Endodermal cell (in vitro differentiated cells): Measurements from ENCODE around the gene DOHH. TPM values are rescaled to one million over a fixed set of nuclear protein-coding genes. Genes with fewer than 3 reads are reported as not detected.
"Not testable (repeated sequence)": the region's sequence is repeated elsewhere in the genome, so short reads cannot be mapped to it uniquely, and the experiment has no call there.

Experiments used
- DNase-seq: peaks from one replicate; pipeline ENCODE4 v3.0.0-alpha.2; 2017
- H3K27ac ChIP-seq: 2 replicates; pipeline ENCODE4 v1.5.1; 2013; ENCODE audit warnings: mild to moderate bottlenecking, low read depth, low read length, moderate library complexity
- H3K27me3 ChIP-seq: 2 replicates; pipeline ENCODE4 v1.6.1; 2013; ENCODE audit warnings: mild to moderate bottlenecking, low read length, moderate library complexity; ENCODE audit not compliant: insufficient read depth, control insufficient read depth, poor library complexity, severe bottlenecking
- H3K36me3 ChIP-seq: 2 replicates; pipeline ENCODE4 v1.7.0; 2013; ENCODE audit warnings: mild to moderate bottlenecking, low read length, moderate library complexity; ENCODE audit not compliant: control insufficient read depth, insufficient read depth
- H3K4me1 ChIP-seq: one replicate; pipeline ENCODE4 v1.7.0; 2013; ENCODE audit warnings: low read length; ENCODE audit not compliant: control insufficient read depth, insufficient read depth
- H3K4me3 ChIP-seq: 2 replicates; pipeline ENCODE4 v1.5.1; 2013; ENCODE audit warnings: mild to moderate bottlenecking, low read length, moderate library complexity
- H3K9ac ChIP-seq: 2 replicates; pipeline ENCODE4 v1.6.1; 2013; ENCODE audit warnings: mild to moderate bottlenecking, low read length, moderate library complexity; ENCODE audit not compliant: poor library complexity, severe bottlenecking; ENCODE audit errors: extremely low read depth
- H3K9me3 ChIP-seq: 2 replicates; pipeline ENCODE4 v1.6.1; 2013; ENCODE audit warnings: mild to moderate bottlenecking, low read length, moderate library complexity; ENCODE audit not compliant: control insufficient read depth
- H3K27ac Mint-ChIP-seq: 2 replicates; pipeline ENCODE4 v1.8.0; 2020; ENCODE audit warnings: mixed read lengths
- H3K27me3 Mint-ChIP-seq: 2 replicates; pipeline ENCODE4 v1.8.0; 2021; ENCODE audit warnings: mild to moderate bottlenecking, mixed read lengths; ENCODE audit not compliant: insufficient read depth
- H3K36me3 Mint-ChIP-seq: 2 replicates; pipeline ENCODE4 v1.8.0; 2020; ENCODE audit warnings: low read depth, mixed read lengths
- H3K4me1 Mint-ChIP-seq: 2 replicates; pipeline ENCODE4 v1.8.0; 2020; ENCODE audit warnings: mixed read lengths
- H3K4me3 Mint-ChIP-seq: 2 replicates; pipeline ENCODE4 v1.8.0; 2020; ENCODE audit warnings: mild to moderate bottlenecking, moderate library complexity, mixed read lengths
- H3K9me3 Mint-ChIP-seq: 2 replicates; pipeline ENCODE4 v1.8.0; 2020; ENCODE audit warnings: mild to moderate bottlenecking, mixed read lengths
- WGBS, 2 experiments: methylation state at CpG; one replicate each; pipeline versions ENCODE4 v1.1.5 to v1.1.7; 2013; ENCODE audit warnings: missing lambda C conversion rate in 2 of 2, mixed read lengths in 1 of 2; ENCODE audit not compliant: insufficient coverage in 1 of 2, insufficient read length in 1 of 2; 5-methylcytosine and 5-hydroxymethylcytosine counted together
- total RNA-seq, 2 donors: library from RNA; stranded (reverse); fragmentation: NEBNext Ultra II Directional in 1 of 2; extraction: Animal tissue kit (Norgen Biotek cat#: 25700) in 1 of 2; gene quantifications; 2 replicates in 1 of 2; 3 replicates in 1 of 2; pipeline ENCODE4 v1.2.1, GENCODE V29; 2021
- TF ChIP-seq, protein P1 (sequence below): fragments of 200-600 bp; sonication (generic); conservative IDR thresholded peaks from 2 replicates; pipeline ENCODE4 v1.5.0; 2021; ENCODE audit warnings: antibody characterized with exemption, mild to moderate bottlenecking

Gene DOHH
- total RNA-seq, 2 donors from 2014 or later = 13.4 to 14.3 TPM

DNA sequence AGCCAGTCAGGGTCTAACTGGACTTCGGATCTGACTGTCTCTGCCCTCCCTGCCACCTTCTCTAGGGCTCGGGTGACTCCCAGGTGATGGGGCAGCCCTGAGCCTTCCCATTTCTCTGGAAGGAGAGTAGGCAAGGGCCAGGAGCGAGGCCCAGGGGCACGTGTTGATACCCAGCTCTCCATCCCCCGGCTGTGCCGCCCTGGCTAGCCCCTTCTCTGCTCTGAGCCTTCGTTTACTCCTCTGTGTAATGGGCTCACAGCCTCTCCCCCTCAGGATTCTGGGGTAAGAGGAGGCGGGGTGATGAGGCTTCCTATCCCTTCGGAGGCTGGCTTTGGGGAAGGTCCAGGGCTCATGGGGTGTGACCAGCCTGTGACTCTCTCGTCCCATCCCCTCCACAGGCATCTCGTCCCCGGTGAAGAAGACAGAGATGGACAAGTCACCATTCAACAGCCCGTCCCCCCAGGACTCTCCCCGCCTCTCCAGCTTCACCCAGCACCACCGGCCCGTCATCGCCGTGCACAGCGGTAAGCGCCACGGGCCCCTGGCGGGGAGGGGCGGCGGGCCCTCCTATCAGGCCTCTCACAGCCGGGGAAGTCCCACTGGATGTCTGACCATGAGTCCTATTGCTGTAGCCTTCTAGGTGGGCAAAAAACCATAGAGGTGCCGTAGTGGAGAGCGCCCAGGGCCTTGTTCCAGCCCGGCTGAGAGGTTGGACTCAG lies 51.7 kb downstream of the DOHH start:
- no peak overlapping the region for H3K27ac ChIP-seq

GRCh38 chr19:3446657-3447056 lies 53.8 kb downstream of the DOHH start:
- WGBS, 2 experiments = 89 to 90% methylated on average over 1 to 4 of the region's 4 CpGs
- H3K27me3 Mint-ChIP-seq, H3K9me3 Mint-ChIP-seq, H3K9ac ChIP-seq, DNase-seq, H3K4me1 ChIP-seq, H3K36me3 Mint-ChIP-seq, H3K4me3 ChIP-seq, H3K4me3 Mint-ChIP-seq, H3K27me3 ChIP-seq, H3K9me3 ChIP-seq, H3K27ac ChIP-seq, H3K36me3 ChIP-seq, H3K27ac Mint-ChIP-seq: not testable (repeated sequence)
- peaks cover 10% of the 10 kb centered on the region for H3K4me1 Mint-ChIP-seq

More for the DNA sequence above, 51.7 kb downstream of the DOHH start:
- Mint-ChIP-seq H3K27me3 (no peaks in the 10 kb centered on the region), H3K27ac (no peak overlapping the region), H3K4me3 (no peak overlapping the region), H3K36me3 (no peaks in the 10 kb centered on the region), H3K4me1 (peaks cover 5% of the 10 kb centered on the region), H3K9me3 (no peaks in the 10 kb centered on the region)
- Histone ChIP-seq H3K27me3 (no peaks in the 10 kb centered on the region), H3K4me3 (no peak overlapping the region), H3K36me3 (no peaks in the 10 kb centered on the region), H3K9me3 (no peaks in the 10 kb centered on the region), H3K9ac (no peak overlapping the region), H3K4me1 (no peaks in the 10 kb centered on the region)
- WGBS, 2 experiments = 93 to 96% methylated on average over 15 to 28 of the region's 28 CpGs
- DNase-seq = no peak
- TF ChIP-seq, protein P1, sequence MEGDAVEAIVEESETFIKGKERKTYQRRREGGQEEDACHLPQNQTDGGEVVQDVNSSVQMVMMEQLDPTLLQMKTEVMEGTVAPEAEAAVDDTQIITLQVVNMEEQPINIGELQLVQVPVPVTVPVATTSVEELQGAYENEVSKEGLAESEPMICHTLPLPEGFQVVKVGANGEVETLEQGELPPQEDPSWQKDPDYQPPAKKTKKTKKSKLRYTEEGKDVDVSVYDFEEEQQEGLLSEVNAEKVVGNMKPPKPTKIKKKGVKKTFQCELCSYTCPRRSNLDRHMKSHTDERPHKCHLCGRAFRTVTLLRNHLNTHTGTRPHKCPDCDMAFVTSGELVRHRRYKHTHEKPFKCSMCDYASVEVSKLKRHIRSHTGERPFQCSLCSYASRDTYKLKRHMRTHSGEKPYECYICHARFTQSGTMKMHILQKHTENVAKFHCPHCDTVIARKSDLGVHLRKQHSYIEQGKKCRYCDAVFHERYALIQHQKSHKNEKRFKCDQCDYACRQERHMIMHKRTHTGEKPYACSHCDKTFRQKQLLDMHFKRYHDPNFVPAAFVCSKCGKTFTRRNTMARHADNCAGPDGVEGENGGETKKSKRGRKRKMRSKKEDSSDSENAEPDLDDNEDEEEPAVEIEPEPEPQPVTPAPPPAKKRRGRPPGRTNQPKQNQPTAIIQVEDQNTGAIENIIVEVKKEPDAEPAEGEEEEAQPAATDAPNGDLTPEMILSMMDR = no peak

GRCh38 chr19:3444695-3445234 lies 55.7 kb downstream of the DOHH start:
- no peaks in the 10 kb centered on the region for H3K27me3 ChIP-seq
- Mint-ChIP-seq H3K9me3 (no peaks in the 10 kb centered on the region), H3K27me3 (no peaks in the 10 kb centered on the region), H3K4me3 (peak overlapping the region; percentile 3), H3K4me1 (peaks cover 10% of the 10 kb centered on the region), H3K27ac (no peak overlapping the region), H3K36me3 (no peaks in the 10 kb centered on the region)
- TF ChIP-seq, protein P1 = no peak
- no peak overlapping the region for H3K9ac ChIP-seq
- H3K27ac ChIP-seq = peak overlapping the region; percentile 96
- WGBS, 2 experiments = 77 to 78% methylated on average over 21 to 24 of the region's 24 CpGs
- H3K9me3 ChIP-seq = no peaks in the 10 kb centered on the region
- no peaks in the 10 kb centered on the region for H3K36me3 ChIP-seq
- H3K4me3 ChIP-seq = no peak overlapping the region
- no peak for DNase-seq
- no peaks in the 10 kb centered on the region for H3K4me1 ChIP-seq
